Urinary bladder (tissue), 4 donors: ENCODE measurements around the gene DDX42. TPM values are rescaled to one million over a fixed set of nuclear protein-coding genes. Genes with fewer than 3 reads are reported as not detected.

Experiments used
- DNase-seq: peaks from one replicate; pipeline ENCODE4 v3.0.0-alpha.2; 2015; ENCODE audit errors: extremely low spot score
- H3K27ac ChIP-seq: one replicate; pipeline ENCODE4 v1.5.1; 2013; ENCODE audit warnings: low read depth, mild to moderate bottlenecking, moderate library complexity
- H3K36me3 ChIP-seq: one replicate; pipeline ENCODE4 v1.6.1; 2013; ENCODE audit warnings: mild to moderate bottlenecking, moderate library complexity; ENCODE audit not compliant: insufficient read depth
- H3K4me1 ChIP-seq: one replicate; pipeline ENCODE4 v1.6.1; 2013; ENCODE audit warnings: mild to moderate bottlenecking, moderate library complexity; ENCODE audit not compliant: insufficient read depth
- H3K4me3 ChIP-seq: one replicate; pipeline ENCODE4 v1.5.1; 2013; ENCODE audit warnings: low read depth, low read length
- WGBS: extraction: QIAGEN DNeasy Blood & Tissue Kit; methylation state at CpG from one replicate; pipeline ENCODE4 v1.1.7; 2013; 5-methylcytosine and 5-hydroxymethylcytosine counted together
- polyA plus RNA-seq: library from polyadenylated mRNA; stranded (reverse); fragments of 200-250 nt; gene quantifications from one replicate; pipeline ENCODE4 v1.2.3, GENCODE V29; 2013
- total RNA-seq: library from RNA; depleted of rRNA; stranded (reverse); fragments of >200 nt; gene quantifications from one replicate; pipeline ENCODE4 v1.2.3, GENCODE V29; 2014
- donor health status: healthy with polysubstance abuse.
- donor health status: healthy.

DDX42 gene
- total and polyA plus RNA-seq, 2 donors, result 67.3 to 138 TPM

- DNase-seq, result no peak
- Histone ChIP-seq H3K4me1 (no peaks in the 10 kb centered on the region), H3K4me3 (no peak overlapping the region), H3K27ac (no peak overlapping the region), H3K36me3 (peaks cover 4% of the 10 kb centered on the region)
- WGBS, result 79% methylated on average over 8 of the region's 8 CpGs
These were observed 57.5 kb downstream of the DDX42 start for GRCh38 chr17:63831505-63831904.

DNA sequence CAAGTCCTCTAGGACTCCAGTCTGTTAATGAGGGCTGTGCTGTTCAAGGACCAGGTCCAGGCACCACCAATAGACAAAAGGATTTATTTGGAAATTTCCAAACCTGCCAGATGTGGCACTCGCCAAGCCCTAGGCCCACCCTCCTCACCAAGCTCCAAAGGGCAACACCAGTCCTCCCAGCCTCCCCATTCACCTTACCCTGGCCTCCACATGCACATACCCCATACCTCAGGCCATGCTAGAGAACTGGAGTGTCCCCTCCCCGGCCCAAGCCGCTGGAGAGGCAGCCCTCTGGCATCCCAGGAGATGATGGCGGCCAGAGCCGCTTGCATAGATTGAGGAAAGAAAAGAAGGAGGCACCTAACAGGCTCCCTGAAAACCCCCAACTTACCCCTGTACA, 58.0 kb downstream of the DDX42 start:
- no peak for DNase-seq
- Histone ChIP-seq H3K36me3 (peaks cover 4% of the 10 kb centered on the region), H3K4me1 (no peaks in the 10 kb centered on the region), H3K27ac (no peak overlapping the region), H3K4me3 (no peak overlapping the region)
- WGBS, result 87% methylated on average over 5 of the region's 5 CpGs

DNA sequence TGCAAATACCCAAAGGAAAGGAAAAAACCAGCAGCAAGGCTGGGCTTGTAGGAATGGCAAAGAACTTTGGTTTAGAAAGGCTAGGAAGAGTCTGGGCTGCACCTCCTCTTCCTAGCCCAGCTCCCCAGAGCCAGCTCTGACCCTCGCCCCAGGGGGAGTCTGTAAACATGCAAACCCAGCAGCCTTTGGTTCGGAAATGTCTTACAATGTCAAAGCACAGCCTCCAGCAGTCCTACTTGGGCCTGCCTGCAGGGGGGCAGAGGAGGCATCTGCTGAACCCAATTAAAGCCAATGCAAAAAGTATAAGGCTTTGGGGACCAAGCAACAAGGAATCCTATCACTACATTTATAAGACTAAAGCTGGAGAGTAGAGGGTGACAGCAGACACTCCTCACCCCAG, 58.5 kb downstream of the DDX42 start:
- Histone ChIP-seq H3K4me3 (no peak overlapping the region), H3K36me3 (peaks cover 4% of the 10 kb centered on the region), H3K4me1 (no peaks in the 10 kb centered on the region), H3K27ac (no peak overlapping the region)
- no peak for DNase-seq
- 71% methylated on average over 2 of the region's 2 CpGs for WGBS

- 81% methylated on average over 14 of the region's 14 CpGs for WGBS
- no peak for DNase-seq
- H3K4me3 ChIP-seq, result no peak overlapping the region
- H3K36me3 ChIP-seq, result peaks cover 4% of the 10 kb centered on the region
- no peak overlapping the region for H3K27ac ChIP-seq
- H3K4me1 ChIP-seq, result no peaks in the 10 kb centered on the region
These were observed 59.2 kb downstream of the DDX42 start for GRCh38 chr17:63833026-63833740.

- no peak overlapping the region for H3K27ac ChIP-seq
- no peak overlapping the region for H3K4me3 ChIP-seq
- DNase-seq, result no peak
- H3K36me3 ChIP-seq, result peaks cover 4% of the 10 kb centered on the region
- H3K4me1 ChIP-seq, result no peaks in the 10 kb centered on the region
- WGBS, result 91% methylated on average over 15 of the region's 15 CpGs
These were observed 59.9 kb downstream of the DDX42 start for GRCh38 chr17:63833741-63834373.

- Histone ChIP-seq H3K27ac (no peak overlapping the region), H3K36me3 (peaks cover 4% of the 10 kb centered on the region), H3K4me1 (no peaks in the 10 kb centered on the region), H3K4me3 (no peak overlapping the region)
- WGBS, result 47% methylated on average over 13 of the region's 13 CpGs
- no peak for DNase-seq
These were observed 60.6 kb downstream of the DDX42 start for GRCh38 chr17:63834431-63835166.

GRCh38 chr17:63835167-63835720, 61.3 kb downstream of the DDX42 start:
- H3K27ac ChIP-seq, result no peak overlapping the region

GRCh38 chr17:63836811-63837210, 62.8 kb downstream of the DDX42 start:
- no peaks in the 10 kb centered on the region for H3K4me1 ChIP-seq
- 96% methylated on average over 7 of the region's 7 CpGs for WGBS
- DNase-seq, result no peak
- no peak overlapping the region for H3K4me3 ChIP-seq
- H3K36me3 ChIP-seq, result peaks cover 4% of the 10 kb centered on the region
- H3K27ac ChIP-seq, result no peak overlapping the region

More at GRCh38 chr17:63835167-63835720, 61.3 kb downstream of the DDX42 start:
- no peak overlapping the region for H3K4me3 ChIP-seq
- DNase-seq, result no peak
- 88% methylated on average over 9 of the region's 9 CpGs for WGBS
- no peaks in the 10 kb centered on the region for H3K4me1 ChIP-seq
- peaks cover 4% of the 10 kb centered on the region for H3K36me3 ChIP-seq

- Histone ChIP-seq H3K4me3 (no peak overlapping the region), H3K4me1 (no peaks in the 10 kb centered on the region), H3K27ac (no peak overlapping the region), H3K36me3 (peaks cover 2% of the 10 kb centered on the region)
- DNase-seq, result no peak
- WGBS, result 92% methylated on average over 12 of the region's 12 CpGs
These were observed 63.5 kb downstream of the DDX42 start for GRCh38 chr17:63837480-63837879.

DNA sequence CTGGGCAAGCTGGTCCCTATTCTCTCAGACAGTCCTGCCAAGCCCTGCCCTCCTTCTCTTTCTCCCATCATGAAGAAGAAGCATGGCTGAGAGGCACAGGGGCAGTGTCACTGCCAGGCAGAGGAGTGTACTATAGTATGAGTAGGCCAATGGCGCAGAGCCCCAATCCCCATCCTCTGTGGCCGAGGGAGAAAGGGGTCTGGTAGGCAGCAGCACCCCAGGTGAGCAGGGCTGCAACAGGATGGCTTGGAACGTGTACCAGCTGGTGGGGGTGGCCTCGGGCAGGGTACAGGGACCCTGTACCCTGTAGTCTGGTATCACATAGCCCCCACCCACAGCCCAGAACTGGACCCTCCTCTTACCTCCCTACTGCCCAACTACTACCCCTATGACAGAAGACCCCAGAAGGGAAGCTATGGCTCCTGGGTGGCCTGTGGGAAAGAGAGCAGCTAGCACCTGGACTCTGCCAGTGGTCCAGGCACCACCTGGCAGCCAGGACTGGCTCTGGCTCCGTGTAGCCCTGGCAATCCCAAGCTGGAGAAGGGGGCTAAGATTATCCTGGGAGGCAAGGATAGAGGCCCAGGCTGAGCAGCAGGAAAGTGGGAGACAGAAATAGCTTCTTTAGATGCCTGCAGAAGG, 64.1 kb downstream of the DDX42 start:
- DNase-seq, result no peak
- Histone ChIP-seq H3K4me1 (no peaks in the 10 kb centered on the region), H3K4me3 (no peak overlapping the region), H3K27ac (peak overlapping the region; percentile 62), H3K36me3 (no peaks in the 10 kb centered on the region)
- 74% methylated on average over 5 of the region's 5 CpGs for WGBS

DNA sequence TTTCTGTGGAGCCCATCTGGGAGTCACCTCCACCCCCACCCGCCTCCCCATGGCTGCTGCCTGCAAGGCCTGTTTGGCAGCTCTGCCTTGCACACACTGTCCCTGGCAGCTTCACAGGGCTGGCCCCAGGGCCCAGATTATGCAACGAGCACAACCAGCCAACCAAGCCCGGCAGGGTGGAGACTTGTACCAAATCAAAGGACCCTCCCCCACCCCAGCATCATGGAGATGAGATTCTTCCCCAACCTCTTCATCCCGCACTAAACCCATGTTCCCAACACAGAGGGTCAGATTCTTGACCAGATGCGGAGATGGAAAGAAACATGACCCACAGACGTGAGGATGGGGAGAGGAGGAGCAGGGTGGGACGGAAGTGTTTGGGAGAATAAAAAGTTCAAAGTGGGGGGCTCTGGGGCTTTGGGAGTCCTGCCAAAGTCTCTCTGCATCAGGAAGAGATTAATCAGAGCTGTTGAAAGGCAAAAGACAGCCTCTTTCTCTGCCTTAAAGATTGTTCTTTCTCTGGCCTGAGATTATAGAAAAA, 64.7 kb downstream of the DDX42 start:
- DNase-seq, result peak; percentile 36
- H3K4me1 ChIP-seq, result no peaks in the 10 kb centered on the region

GRCh38 chr17:63840591-63841349, 66.8 kb downstream of the DDX42 start:
- DNase-seq, result no peak
- 44% methylated on average over 4 of the region's 4 CpGs for WGBS
- H3K27ac ChIP-seq, result peak overlapping the region; percentile 46
- peak overlapping the region; percentile 96 for H3K4me3 ChIP-seq
- H3K4me1 ChIP-seq, result no peaks in the 10 kb centered on the region
- H3K36me3 ChIP-seq, result no peaks in the 10 kb centered on the region

More for the DNA sequence above, 64.7 kb downstream of the DDX42 start:
- H3K36me3 ChIP-seq, result no peaks in the 10 kb centered on the region
- no peak overlapping the region for H3K4me3 ChIP-seq
- WGBS, result 21% methylated on average over 7 of the region's 7 CpGs
- H3K27ac ChIP-seq, result peak overlapping the region; percentile 28
